ENCODE measurements around the gene SNF8. TPM values are rescaled to one million over a fixed set of nuclear protein-coding genes. Genes with fewer than 3 reads are reported as not detected.

The SNF8 gene
- total RNA-seq, 1 donor from 2014 or later = 168 TPM

DNA sequence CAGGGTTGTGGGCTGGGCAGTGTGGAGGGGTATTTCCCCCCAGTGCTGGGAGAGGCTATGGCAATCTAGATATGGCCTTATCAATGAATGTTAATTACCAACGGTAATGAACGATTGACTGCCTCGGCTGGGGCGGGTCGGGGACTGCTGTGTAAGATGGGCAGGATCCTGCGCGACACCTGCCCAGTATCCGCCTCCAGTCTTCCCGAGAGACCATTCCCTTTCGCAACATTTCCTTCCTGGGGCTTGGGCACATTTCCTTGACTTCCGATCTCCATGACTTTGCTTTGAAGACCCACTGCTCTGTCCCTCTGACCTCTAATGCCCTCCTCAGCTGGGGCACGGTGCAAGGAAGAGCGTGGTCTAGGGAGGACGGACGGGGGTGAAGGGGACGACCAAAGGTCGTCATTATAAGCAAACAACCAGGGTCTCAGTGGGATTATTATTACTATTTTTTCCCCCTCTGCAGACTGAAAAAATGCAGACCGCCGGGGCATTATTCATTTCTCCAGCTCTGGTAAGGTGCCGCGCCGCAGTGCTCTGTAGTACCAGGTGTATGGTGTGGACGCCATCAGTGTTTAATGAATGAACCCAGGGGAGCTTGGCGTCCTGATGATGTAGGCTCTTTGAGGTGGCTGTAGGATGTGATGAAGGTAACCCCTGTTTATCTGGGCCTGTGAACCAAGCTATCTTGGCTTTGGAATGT lies 51.5 kb downstream of the SNF8 start:
- peak overlapping the region; percentile 82 for H3K4me3 ChIP-seq (ENCODE audit: insufficient read depth, low read depth, low read length)
- H3K4me2 ChIP-seq (ENCODE audit: low read length) = peak overlapping the region; percentile 92
- TF ChIP-seq EZH2 (IDR thresholded peaks at IDR 0.05; ENCODE audit: insufficient read depth, low read length) = no peak
- TF ChIP-seq, protein P1, sequence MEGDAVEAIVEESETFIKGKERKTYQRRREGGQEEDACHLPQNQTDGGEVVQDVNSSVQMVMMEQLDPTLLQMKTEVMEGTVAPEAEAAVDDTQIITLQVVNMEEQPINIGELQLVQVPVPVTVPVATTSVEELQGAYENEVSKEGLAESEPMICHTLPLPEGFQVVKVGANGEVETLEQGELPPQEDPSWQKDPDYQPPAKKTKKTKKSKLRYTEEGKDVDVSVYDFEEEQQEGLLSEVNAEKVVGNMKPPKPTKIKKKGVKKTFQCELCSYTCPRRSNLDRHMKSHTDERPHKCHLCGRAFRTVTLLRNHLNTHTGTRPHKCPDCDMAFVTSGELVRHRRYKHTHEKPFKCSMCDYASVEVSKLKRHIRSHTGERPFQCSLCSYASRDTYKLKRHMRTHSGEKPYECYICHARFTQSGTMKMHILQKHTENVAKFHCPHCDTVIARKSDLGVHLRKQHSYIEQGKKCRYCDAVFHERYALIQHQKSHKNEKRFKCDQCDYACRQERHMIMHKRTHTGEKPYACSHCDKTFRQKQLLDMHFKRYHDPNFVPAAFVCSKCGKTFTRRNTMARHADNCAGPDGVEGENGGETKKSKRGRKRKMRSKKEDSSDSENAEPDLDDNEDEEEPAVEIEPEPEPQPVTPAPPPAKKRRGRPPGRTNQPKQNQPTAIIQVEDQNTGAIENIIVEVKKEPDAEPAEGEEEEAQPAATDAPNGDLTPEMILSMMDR (IDR thresholded peaks at IDR 0.05; ENCODE audit: insufficient read depth, low read depth, low read length) = no peak
- H3K27ac ChIP-seq (ENCODE audit: low read depth, low read length) = peak overlapping the region; percentile 78
- peaks cover 8% of the 10 kb centered on the region for H4K20me1 ChIP-seq (ENCODE audit: insufficient read depth, low read length)
- H3K79me2 ChIP-seq (ENCODE audit: insufficient read depth, low read length) = peaks cover 29% of the 10 kb centered on the region
- H3K9me3 ChIP-seq (ENCODE audit: insufficient read depth, low read depth, low read length) = no peaks in the 10 kb centered on the region
- H3K27me3 ChIP-seq (ENCODE audit: insufficient read depth, low read length) = no peaks in the 10 kb centered on the region
- H3K27me3 Mint-ChIP-seq (ENCODE audit: low read depth, unreplicated experiment) = no peaks in the 10 kb centered on the region
- H3K4me1 ChIP-seq (ENCODE audit: insufficient read depth, low read length) = peaks cover 5% of the 10 kb centered on the region
- H3K4me3 Mint-ChIP-seq (ENCODE audit: unreplicated experiment) = peak overlapping the region; percentile 99
- H3K27ac Mint-ChIP-seq (ENCODE audit: unreplicated experiment) = peak overlapping the region; percentile 84
- no peak for DNase-seq (ENCODE audit: low read depth)
- peaks cover 4% of the 10 kb centered on the region for H3K4me1 Mint-ChIP-seq (ENCODE audit: low read depth, unreplicated experiment)
- no peaks in the 10 kb centered on the region for H3K9me3 Mint-ChIP-seq (ENCODE audit: unreplicated experiment)
- peaks cover 21% of the 10 kb centered on the region for H3K36me3 ChIP-seq (ENCODE audit: insufficient read depth, low read length)
- peak overlapping the region; percentile 91 for H3K9ac ChIP-seq (ENCODE audit: low read length)
- H3K36me3 Mint-ChIP-seq (ENCODE audit: low read depth, unreplicated experiment) = peaks cover 6% of the 10 kb centered on the region
- no peak for FAIRE-seq
- peak overlapping the region; percentile 58 for H2AFZ ChIP-seq (ENCODE audit: low read depth, low read length)

DNA sequence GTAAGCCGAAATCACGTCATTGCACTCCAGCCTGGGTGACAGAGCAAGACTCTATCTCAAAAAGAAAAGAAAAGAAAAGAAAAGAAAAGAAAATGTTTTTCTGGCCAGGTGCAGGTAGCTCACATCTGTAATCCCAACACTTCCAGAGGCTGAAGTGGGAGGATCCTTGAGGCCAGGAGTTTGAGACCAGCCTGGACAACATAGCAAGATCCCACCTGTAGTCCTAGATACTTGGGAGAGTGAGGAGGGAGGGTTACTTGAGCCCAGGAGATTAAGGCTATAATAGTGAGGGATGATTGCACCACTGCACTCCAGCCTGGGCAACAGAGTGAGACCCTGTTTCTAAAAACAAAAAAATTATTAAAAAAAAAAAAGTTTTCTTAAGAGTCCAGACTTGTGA lies 54.6 kb downstream of the SNF8 start:
- peaks cover 3% of the 10 kb centered on the region for H3K4me1 Mint-ChIP-seq (ENCODE audit: low read depth, unreplicated experiment)
- Histone ChIP-seq H3K4me2 (ENCODE audit: low read length) (no peak overlapping the region), H3K4me3 (ENCODE audit: insufficient read depth, low read depth, low read length) (no peak overlapping the region), H3K9ac (ENCODE audit: low read length) (no peak overlapping the region), H3K27ac (ENCODE audit: low read depth, low read length) (no peak overlapping the region), H4K20me1 (ENCODE audit: insufficient read depth, low read length) (peaks cover 4% of the 10 kb centered on the region), H3K9me3 (ENCODE audit: insufficient read depth, low read depth, low read length) (no peaks in the 10 kb centered on the region), H2AFZ (ENCODE audit: low read depth, low read length) (no peak overlapping the region), H3K27me3 (ENCODE audit: insufficient read depth, low read length) (no peaks in the 10 kb centered on the region), H3K4me1 (ENCODE audit: insufficient read depth, low read length) (peaks cover 5% of the 10 kb centered on the region), H3K79me2 (ENCODE audit: insufficient read depth, low read length) (peaks cover 25% of the 10 kb centered on the region), H3K36me3 (ENCODE audit: insufficient read depth, low read length) (peaks cover 7% of the 10 kb centered on the region)
- TF ChIP-seq, protein P1 (IDR thresholded peaks at IDR 0.05; ENCODE audit: insufficient read depth, low read depth, low read length) = no peak
- no peak overlapping the region for H3K4me3 Mint-ChIP-seq (ENCODE audit: unreplicated experiment)
- FAIRE-seq (no peak), DNase-seq (ENCODE audit: low read depth) (no peak)
- H3K27ac Mint-ChIP-seq (ENCODE audit: unreplicated experiment) = no peak overlapping the region
- H3K36me3 Mint-ChIP-seq (ENCODE audit: low read depth, unreplicated experiment) = no peaks in the 10 kb centered on the region
- H3K9me3 Mint-ChIP-seq (ENCODE audit: unreplicated experiment) = no peaks in the 10 kb centered on the region
- H3K27me3 Mint-ChIP-seq (ENCODE audit: low read depth, unreplicated experiment) = no peaks in the 10 kb centered on the region

DNA sequence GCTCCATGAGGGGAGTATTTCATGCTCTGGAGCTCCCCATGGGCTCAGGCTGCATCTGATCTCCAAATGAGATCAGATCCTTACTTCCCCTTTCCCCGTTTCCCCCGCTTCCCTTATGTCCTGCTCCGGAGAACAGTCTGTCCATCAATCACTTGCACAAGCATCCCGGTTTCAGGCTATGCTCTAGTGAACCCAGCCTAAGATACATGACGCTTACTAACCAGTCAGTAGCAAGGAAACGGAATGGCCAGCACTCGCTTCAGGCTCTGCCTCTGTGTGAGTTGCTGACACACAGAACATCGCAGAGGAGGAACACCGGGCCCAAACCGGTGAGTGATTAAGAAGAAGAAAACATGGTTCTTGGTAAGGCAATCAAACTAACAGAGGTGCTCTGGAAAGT lies 61.5 kb downstream of the SNF8 start:
- DNase-seq (ENCODE audit: low read depth) (no peak), FAIRE-seq (no peak)
- Histone ChIP-seq H3K4me3 (ENCODE audit: insufficient read depth, low read depth, low read length) (no peak overlapping the region), H3K9me3 (ENCODE audit: insufficient read depth, low read depth, low read length) (no peaks in the 10 kb centered on the region), H3K9ac (ENCODE audit: low read length) (no peak overlapping the region), H3K27me3 (ENCODE audit: insufficient read depth, low read length) (peaks cover 4% of the 10 kb centered on the region), H2AFZ (ENCODE audit: low read depth, low read length) (no peak overlapping the region), H3K79me2 (ENCODE audit: insufficient read depth, low read length) (no peaks in the 10 kb centered on the region), H3K4me2 (ENCODE audit: low read length) (no peak overlapping the region), H4K20me1 (ENCODE audit: insufficient read depth, low read length) (no peaks in the 10 kb centered on the region), H3K27ac (ENCODE audit: low read depth, low read length) (no peak overlapping the region), H3K4me1 (ENCODE audit: insufficient read depth, low read length) (no peaks in the 10 kb centered on the region), H3K36me3 (ENCODE audit: insufficient read depth, low read length) (no peaks in the 10 kb centered on the region)
- no peaks in the 10 kb centered on the region for H3K4me1 Mint-ChIP-seq (ENCODE audit: low read depth, unreplicated experiment)
- no peak overlapping the region for H3K4me3 Mint-ChIP-seq (ENCODE audit: unreplicated experiment)
- H3K36me3 Mint-ChIP-seq (ENCODE audit: low read depth, unreplicated experiment) = no peaks in the 10 kb centered on the region
- no peak overlapping the region for H3K27ac Mint-ChIP-seq (ENCODE audit: unreplicated experiment)
- H3K27me3 Mint-ChIP-seq (ENCODE audit: low read depth, unreplicated experiment) = peaks cover 7% of the 10 kb centered on the region
- no peaks in the 10 kb centered on the region for H3K9me3 Mint-ChIP-seq (ENCODE audit: unreplicated experiment)
- TF ChIP-seq, protein P1 (IDR thresholded peaks at IDR 0.05; ENCODE audit: insufficient read depth, low read depth, low read length) = no peak
- TF ChIP-seq EZH2 (IDR thresholded peaks at IDR 0.05; ENCODE audit: insufficient read depth, low read length) = no peak
